ENCODE data around the gene OR14C36. TPM values are rescaled to one million over a fixed set of nuclear protein-coding genes. Genes with fewer than 3 reads are reported as not detected.

Gene OR14C36
- total RNA-seq, 4 donors from 2014 or later, result not detected

DNA sequence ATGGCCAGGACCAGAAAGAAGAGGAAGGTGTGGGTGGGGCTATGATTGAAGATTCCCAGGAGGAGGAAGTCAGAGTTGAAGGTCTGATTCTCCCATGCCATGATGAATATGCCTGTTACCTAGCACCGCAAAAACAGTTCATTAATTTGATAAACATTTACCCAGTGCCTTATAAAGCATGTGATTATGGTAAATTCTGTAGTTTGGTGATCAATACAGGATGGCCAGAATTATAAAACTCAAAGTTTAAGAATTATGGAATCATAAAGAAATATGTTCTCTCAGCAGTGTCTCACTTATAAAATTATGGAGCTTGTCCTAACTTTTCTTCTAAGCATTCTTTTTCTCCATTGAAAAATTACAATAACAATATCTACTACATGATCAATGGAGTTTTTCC, 24.1 kb upstream of the OR14C36 start, which contains the start of gene OR2M7:
OR2M7 (minus strand) TSS at position 101 of the 400 bp plus-strand sequence; CDS start at position 101, 0 bp downstream.
- intact Hi-C loops (cut with DNase I; ENCODE audit: low total_unique reads), result no loop called here
- no peaks in the 10 kb centered on the region for H3K36me3 ChIP-seq
- H3K9me3 ChIP-seq, result no peaks in the 10 kb centered on the region
- no peak within 1 kb of the TSS for H3K27ac ChIP-seq
- no peak within 1 kb of the TSS for H3K4me3 ChIP-seq
- no peak for TF ChIP-seq POLR2A (IDR thresholded peaks at IDR 0.05)
- TF ChIP-seq, protein P1, sequence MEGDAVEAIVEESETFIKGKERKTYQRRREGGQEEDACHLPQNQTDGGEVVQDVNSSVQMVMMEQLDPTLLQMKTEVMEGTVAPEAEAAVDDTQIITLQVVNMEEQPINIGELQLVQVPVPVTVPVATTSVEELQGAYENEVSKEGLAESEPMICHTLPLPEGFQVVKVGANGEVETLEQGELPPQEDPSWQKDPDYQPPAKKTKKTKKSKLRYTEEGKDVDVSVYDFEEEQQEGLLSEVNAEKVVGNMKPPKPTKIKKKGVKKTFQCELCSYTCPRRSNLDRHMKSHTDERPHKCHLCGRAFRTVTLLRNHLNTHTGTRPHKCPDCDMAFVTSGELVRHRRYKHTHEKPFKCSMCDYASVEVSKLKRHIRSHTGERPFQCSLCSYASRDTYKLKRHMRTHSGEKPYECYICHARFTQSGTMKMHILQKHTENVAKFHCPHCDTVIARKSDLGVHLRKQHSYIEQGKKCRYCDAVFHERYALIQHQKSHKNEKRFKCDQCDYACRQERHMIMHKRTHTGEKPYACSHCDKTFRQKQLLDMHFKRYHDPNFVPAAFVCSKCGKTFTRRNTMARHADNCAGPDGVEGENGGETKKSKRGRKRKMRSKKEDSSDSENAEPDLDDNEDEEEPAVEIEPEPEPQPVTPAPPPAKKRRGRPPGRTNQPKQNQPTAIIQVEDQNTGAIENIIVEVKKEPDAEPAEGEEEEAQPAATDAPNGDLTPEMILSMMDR (IDR thresholded peaks at IDR 0.05), result no peak
- DNase-seq, result no peak
- H3K27me3 ChIP-seq, result no peaks in the 10 kb centered on the region
- no peaks in the 10 kb centered on the region for H3K4me1 ChIP-seq

DNA sequence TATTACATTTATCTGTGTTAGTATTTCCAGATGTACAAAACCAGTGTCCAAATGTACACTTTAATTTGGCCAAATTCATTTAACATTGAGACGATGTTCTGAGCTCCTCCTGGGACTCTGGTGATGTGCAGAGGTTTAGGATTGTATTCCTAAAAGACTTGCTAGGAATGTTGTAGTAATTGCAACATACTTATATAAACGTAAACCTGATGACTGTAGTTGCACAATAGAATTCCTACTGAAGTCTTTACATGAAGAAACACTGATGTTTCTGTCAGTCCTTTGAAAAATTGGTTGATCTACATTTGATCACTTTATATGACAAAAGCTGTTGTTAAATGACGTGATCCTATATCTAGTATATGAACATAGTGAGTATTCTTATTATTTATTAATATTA, 5.1 kb upstream of the OR14C36 start:
- Histone ChIP-seq H3K4me1 (no peaks in the 10 kb centered on the region), H3K9me3 (no peaks in the 10 kb centered on the region), H3K36me3 (no peaks in the 10 kb centered on the region), H3K4me3 (no peak overlapping the region), H3K27ac (no peak overlapping the region), H3K27me3 (no peaks in the 10 kb centered on the region)
- TF ChIP-seq, protein P1 (IDR thresholded peaks at IDR 0.05), result no peak
- TF ChIP-seq POLR2A (IDR thresholded peaks at IDR 0.05), result no peak
- no peak for DNase-seq
- intact Hi-C loops (cut with DNase I; ENCODE audit: low total_unique reads), result no loop called here

- intact Hi-C loops (cut with DNase I; ENCODE audit: low total_unique reads), result no loop called here
- DNase-seq, result no peak
- no peak overlapping the region for H3K4me3 ChIP-seq
- H3K4me1 ChIP-seq, result no peaks in the 10 kb centered on the region
- no peaks in the 10 kb centered on the region for H3K27me3 ChIP-seq
- no peaks in the 10 kb centered on the region for H3K36me3 ChIP-seq
- no peak overlapping the region for H3K27ac ChIP-seq
- H3K9me3 ChIP-seq, result no peaks in the 10 kb centered on the region
- TF ChIP-seq POLR2A (IDR thresholded peaks at IDR 0.05), result no peak
- TF ChIP-seq, protein P1 (IDR thresholded peaks at IDR 0.05), result no peak
Observed at GRCh38 chr1:248359415-248359814, 10.8 kb downstream of the OR14C36 start.

DNA sequence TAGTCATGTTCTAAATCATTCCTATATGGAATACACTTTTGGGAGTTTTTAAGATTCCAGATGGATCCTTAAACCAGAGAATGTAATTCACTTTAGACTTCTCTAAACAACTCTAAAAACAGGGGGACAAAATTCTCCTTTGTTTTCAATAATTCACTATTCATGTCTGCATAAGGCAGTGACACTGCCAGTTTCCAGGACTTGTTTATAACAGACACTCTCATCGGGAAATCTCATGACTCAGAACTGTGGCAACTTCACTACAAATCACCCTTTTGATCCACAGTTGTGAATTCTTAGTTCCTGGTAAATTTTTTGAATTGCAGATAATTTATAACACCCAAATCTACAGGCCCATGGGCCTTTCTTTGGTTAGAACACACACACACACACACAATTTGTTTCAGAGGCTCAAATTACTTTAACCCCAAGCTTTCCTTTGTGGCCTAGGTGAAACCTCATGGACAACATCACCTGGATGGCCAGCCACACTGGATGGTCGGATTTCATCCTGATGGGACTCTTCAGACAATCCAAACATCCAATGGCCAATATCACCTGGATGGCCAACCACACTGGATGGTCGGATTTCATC, 12.6 kb downstream of the OR14C36 start, which contains the start of gene OR2T4:
OR2T4 (plus strand) TSS at position 545 of the 595 bp plus-strand sequence; CDS start at position 545, 0 bp downstream.
- no peak for TF ChIP-seq POLR2A (IDR thresholded peaks at IDR 0.05)
- TF ChIP-seq, protein P1 (IDR thresholded peaks at IDR 0.05), result no peak
- no peak within 1 kb of the TSS for H3K4me3 ChIP-seq
- H3K4me1 ChIP-seq, result no peaks in the 10 kb centered on the region
- H3K36me3 ChIP-seq, result no peaks in the 10 kb centered on the region
- intact Hi-C loops (cut with DNase I; ENCODE audit: low total_unique reads), result no loop called here
- no peak for DNase-seq
- H3K9me3 ChIP-seq, result no peaks in the 10 kb centered on the region
- H3K27ac ChIP-seq, result no peak within 1 kb of the TSS
- H3K27me3 ChIP-seq, result no peaks in the 10 kb centered on the region

DNA sequence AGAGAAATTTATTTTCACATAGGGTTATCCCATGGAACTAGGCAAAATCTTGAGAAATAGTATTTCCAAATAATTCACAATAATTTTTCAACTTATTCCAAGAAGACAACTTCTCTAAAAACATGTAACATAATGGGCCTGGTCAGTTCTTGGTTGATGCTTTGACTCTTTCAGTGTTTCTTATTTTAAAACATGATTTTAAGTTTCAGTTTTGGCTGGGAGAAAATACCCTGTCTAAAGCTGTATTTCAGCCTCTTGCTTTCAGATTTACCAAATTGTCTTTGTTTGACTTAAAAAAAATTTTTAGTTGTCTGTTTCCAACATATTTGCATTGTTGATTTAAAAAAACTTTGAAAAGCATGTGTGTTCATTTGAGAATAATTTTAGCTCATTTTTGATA, 18.0 kb downstream of the OR14C36 start:
- H3K4me1 ChIP-seq, result no peaks in the 10 kb centered on the region
- H3K36me3 ChIP-seq, result no peaks in the 10 kb centered on the region
- no peak overlapping the region for H3K4me3 ChIP-seq
- intact Hi-C loops (cut with DNase I; ENCODE audit: low total_unique reads), result no loop called here
- TF ChIP-seq, protein P1 (IDR thresholded peaks at IDR 0.05), result no peak
- TF ChIP-seq POLR2A (IDR thresholded peaks at IDR 0.05), result no peak
- no peak for DNase-seq
- no peak overlapping the region for H3K27ac ChIP-seq
- no peaks in the 10 kb centered on the region for H3K27me3 ChIP-seq
- H3K9me3 ChIP-seq, result no peaks in the 10 kb centered on the region
